Neuronal stem cell (in vitro differentiated cells): Measurements from ENCODE around the gene RANBP3L.

Experiments used
- DNase-seq: peaks from one replicate; pipeline ENCODE4 v3.0.0-alpha.2; 2013; ENCODE audit warnings: low spot score
- H2AFZ ChIP-seq: one replicate; pipeline ENCODE4 v1.6.1; 2013; ENCODE audit warnings: mild to moderate bottlenecking, low read length, inconsistent platforms
- H2AK5ac ChIP-seq: 2 replicates; pipeline ENCODE4 v1.6.1; 2013; ENCODE audit warnings: low read depth, mild to moderate bottlenecking, inconsistent platforms, low read length, moderate library complexity, mixed read lengths
- H2BK120ac ChIP-seq: 2 replicates; pipeline ENCODE4 v1.6.1; 2013; ENCODE audit warnings: low read depth, mild to moderate bottlenecking, inconsistent platforms, low read length, moderate library complexity, mixed read lengths
- H2BK12ac ChIP-seq: one replicate; pipeline ENCODE4 v1.6.1; 2013; ENCODE audit warnings: low read length, inconsistent platforms
- H2BK15ac ChIP-seq: 2 replicates; pipeline ENCODE4 v1.6.1; 2013; ENCODE audit warnings: mild to moderate bottlenecking, low read length, inconsistent platforms, mixed read lengths
- H2BK5ac ChIP-seq: one replicate; pipeline ENCODE4 v1.6.1; 2013; ENCODE audit warnings: inconsistent platforms, mild to moderate bottlenecking, low read length, moderate library complexity
- H3K14ac ChIP-seq: one replicate; pipeline ENCODE4 v1.6.1; 2013; ENCODE audit warnings: low read length, inconsistent platforms
- H3K18ac ChIP-seq: 2 replicates; pipeline ENCODE4 v1.6.1; 2013; ENCODE audit warnings: low read length, inconsistent platforms
- H3K23ac ChIP-seq: 2 replicates; pipeline ENCODE4 v1.6.1; 2013; ENCODE audit warnings: low read depth, mild to moderate bottlenecking, mixed read lengths, low read length, inconsistent platforms; ENCODE audit not compliant: poor library complexity
- H3K27ac ChIP-seq: replicated peaks from 3 replicates; pipeline ENCODE4 v1.5.1; 2013; ENCODE audit warnings: low read length, inconsistent platforms
- H3K27me3 ChIP-seq, 3 experiments: 2 replicates each; pipeline ENCODE4 v1.6.1; 2013; ENCODE audit warnings: low read length in 3 of 3, mild to moderate bottlenecking in 2 of 3, inconsistent platforms in 1 of 3, low read depth in 1 of 3, mixed read lengths in 1 of 3, moderate library complexity in 1 of 3; ENCODE audit not compliant: control insufficient read depth in 3 of 3, insufficient read depth in 3 of 3
- H3K36me3 ChIP-seq, 2 donors: replicated peaks in 1 of 2; 2 replicates each; pipeline ENCODE4 v1.6.1; 2013; ENCODE audit warnings: low read length in 2 of 2; ENCODE audit not compliant: control insufficient read depth in 2 of 2, insufficient read depth in 2 of 2
- H3K4ac ChIP-seq: 2 replicates; pipeline ENCODE4 v1.6.1; 2013; ENCODE audit warnings: inconsistent platforms, mild to moderate bottlenecking, low read length, moderate library complexity
- H3K4me1 ChIP-seq, 2 donors: 1 replicate in 1 of 2; 2 replicates in 1 of 2; pipeline ENCODE4 v1.6.1; 2013; ENCODE audit warnings: low read length in 2 of 2, low read depth in 1 of 2; ENCODE audit not compliant: control insufficient read depth in 2 of 2, insufficient read depth in 1 of 2
- H3K4me2 ChIP-seq: one replicate; pipeline ENCODE4 v1.6.1; 2013; ENCODE audit warnings: mild to moderate bottlenecking, low read length, inconsistent platforms; ENCODE audit not compliant: insufficient read depth, poor library complexity, severe bottlenecking
- H3K4me3 ChIP-seq, 2 donors: 2 replicates each; pipeline ENCODE4 v1.5.1; 2013; ENCODE audit warnings: low read length in 2 of 2, mild to moderate bottlenecking in 2 of 2, inconsistent platforms in 1 of 2, moderate library complexity in 1 of 2
- H3K79me1 ChIP-seq: one replicate; pipeline ENCODE4 v1.6.1; 2013; ENCODE audit warnings: low read depth, mild to moderate bottlenecking, inconsistent platforms, low read length, moderate library complexity
- H3K9ac ChIP-seq: one replicate; pipeline ENCODE4 v1.6.1; 2013; ENCODE audit warnings: mild to moderate bottlenecking, low read depth, low read length, inconsistent platforms; ENCODE audit not compliant: poor library complexity
- H3K9me3 ChIP-seq, 2 donors: replicated peaks in 1 of 2; 2 replicates each; pipeline versions ENCODE3 to v1.6.1; 2013; ENCODE audit warnings: low read length in 2 of 2, mild to moderate bottlenecking in 2 of 2, inconsistent platforms in 1 of 2, low read depth in 1 of 2, mixed read lengths in 1 of 2, moderate library complexity in 1 of 2; ENCODE audit not compliant: control insufficient read depth in 2 of 2, insufficient read depth in 1 of 2
- H4K8ac ChIP-seq: one replicate; pipeline ENCODE4 v1.6.1; 2013; ENCODE audit warnings: low read depth, mild to moderate bottlenecking, inconsistent platforms, low read length, moderate library complexity
- H4K91ac ChIP-seq: one replicate; pipeline ENCODE4 v1.6.1; 2013; ENCODE audit warnings: low read length, low read depth, mild to moderate bottlenecking, inconsistent platforms; ENCODE audit not compliant: poor library complexity
- WGBS, 2 donors: extraction: QIAGEN DNeasy Blood & Tissue Kit; methylation state at CpG; one replicate each; pipeline ENCODE4 v1.1.7; 2013; ENCODE audit warnings: missing lambda C conversion rate in 2 of 2, mixed read lengths in 1 of 2; ENCODE audit not compliant: insufficient read length in 2 of 2, insufficient replicate concordance in 1 of 2; ENCODE audit errors: extremely low coverage in 2 of 2; 5-methylcytosine and 5-hydroxymethylcytosine counted together

The RANBP3L gene

GRCh38 chr5:36323926-36324781 lies 22.5 kb upstream of the RANBP3L start:
- no peak overlapping the region for H2BK5ac ChIP-seq
- peaks cover 0 to 10% (median 0%) of the 10 kb centered on the region in 3 experiments for H3K27me3 ChIP-seq
- H3K4ac ChIP-seq: no peak overlapping the region
- H2BK120ac ChIP-seq: no peak overlapping the region
- H4K8ac ChIP-seq: no peak overlapping the region
- H3K18ac ChIP-seq: no peak overlapping the region
- H3K14ac ChIP-seq: no peak overlapping the region
- no peak overlapping the region for H4K91ac ChIP-seq
- no peaks in the 10 kb centered on the region for H3K4me1 ChIP-seq
- H3K23ac ChIP-seq: no peak overlapping the region
- H3K4me2 ChIP-seq: no peak overlapping the region
- H3K9ac ChIP-seq: no peak overlapping the region
- no peaks in the 10 kb centered on the region for H3K79me1 ChIP-seq
- no peaks in the 10 kb centered on the region for H3K9me3 ChIP-seq
- no peak overlapping the region for H2AK5ac ChIP-seq
- H2BK15ac ChIP-seq: no peak overlapping the region
- no peak overlapping the region for H2BK12ac ChIP-seq
- no peaks in the 10 kb centered on the region for H3K36me3 ChIP-seq
- H2AFZ ChIP-seq: no peak overlapping the region
- no peak for DNase-seq
- no CpG with 5 or more reads among the region's 6 CpGs for WGBS, 2 donors
- H3K4me3 ChIP-seq: no peak overlapping the region
- H3K27ac ChIP-seq: no peak overlapping the region

GRCh38 chr5:36312953-36313672 lies 11.4 kb upstream of the RANBP3L start:
- Histone ChIP-seq H2BK15ac (no peak overlapping the region), H3K23ac (no peak overlapping the region), H3K18ac (no peak overlapping the region), H3K4me3 (no peak overlapping the region), H2BK5ac (no peak overlapping the region), H2AFZ (no peak overlapping the region), H3K4me1 (no peaks in the 10 kb centered on the region), H2BK120ac (no peak overlapping the region), H4K8ac (no peak overlapping the region), H3K4me2 (no peak overlapping the region), H3K9me3 (no peaks in the 10 kb centered on the region), H3K27me3 (peaks cover 0 to 43% (median 0%) of the 10 kb centered on the region in 3 experiments), H3K14ac (no peak overlapping the region), H2BK12ac (no peak overlapping the region), H3K4ac (no peak overlapping the region), H3K27ac (no peak overlapping the region), H3K36me3 (no peaks in the 10 kb centered on the region), H4K91ac (no peak overlapping the region), H2AK5ac (no peak overlapping the region), H3K9ac (no peak overlapping the region), H3K79me1 (no peaks in the 10 kb centered on the region)
- no peak for DNase-seq
- no CpG with 5 or more reads among the region's 1 CpG for WGBS, 2 donors

GRCh38 chr5:36311956-36312355 lies 10.3 kb upstream of the RANBP3L start:
- DNase-seq: no peak

GRCh38 chr5:36310138-36310537 lies 8.4 kb upstream of the RANBP3L start:
- no peak for DNase-seq
- H4K91ac ChIP-seq: no peak overlapping the region
- no peak overlapping the region for H2BK5ac ChIP-seq
- no peak overlapping the region for H3K27ac ChIP-seq
- no peaks in the 10 kb centered on the region for H3K9me3 ChIP-seq
- no peak overlapping the region for H3K4ac ChIP-seq
- no peaks in the 10 kb centered on the region for H3K79me1 ChIP-seq
- no peak overlapping the region for H3K9ac ChIP-seq
- no peak overlapping the region for H2BK12ac ChIP-seq
- H2BK15ac ChIP-seq: no peak overlapping the region
- WGBS, 2 donors: no CpG with 5 or more reads among the region's 3 CpGs
- H3K14ac ChIP-seq: no peak overlapping the region
- H3K4me2 ChIP-seq: no peak overlapping the region
- no peak overlapping the region for H2AK5ac ChIP-seq
- no peaks in the 10 kb centered on the region for H3K36me3 ChIP-seq
- no peak overlapping the region for H3K4me3 ChIP-seq
- no peak overlapping the region for H2BK120ac ChIP-seq
- no peak overlapping the region for H3K18ac ChIP-seq
- H3K4me1 ChIP-seq: no peaks in the 10 kb centered on the region
- H4K8ac ChIP-seq: no peak overlapping the region
- H3K27me3 ChIP-seq: peaks cover 0 to 52% (median 0%) of the 10 kb centered on the region in 3 experiments
- no peak overlapping the region for H2AFZ ChIP-seq
- no peak overlapping the region for H3K23ac ChIP-seq

More at GRCh38 chr5:36311956-36312355, 10.3 kb upstream of the RANBP3L start:
- H3K9ac ChIP-seq: no peak overlapping the region
- H2BK15ac ChIP-seq: no peak overlapping the region
- no peak overlapping the region for H2BK12ac ChIP-seq
- no peak overlapping the region for H3K27ac ChIP-seq
- no peak overlapping the region for H2BK5ac ChIP-seq
- H3K18ac ChIP-seq: no peak overlapping the region
- H3K4me3 ChIP-seq: no peak overlapping the region
- H3K4me2 ChIP-seq: no peak overlapping the region
- no peaks in the 10 kb centered on the region for H3K36me3 ChIP-seq
- no peak overlapping the region for H3K4ac ChIP-seq
- no peak overlapping the region for H3K14ac ChIP-seq
- H2AFZ ChIP-seq: no peak overlapping the region
- peaks cover 0 to 50% (median 0%) of the 10 kb centered on the region in 3 experiments for H3K27me3 ChIP-seq
- H4K8ac ChIP-seq: no peak overlapping the region
- H3K23ac ChIP-seq: no peak overlapping the region
- H3K9me3 ChIP-seq: no peaks in the 10 kb centered on the region
- H3K79me1 ChIP-seq: no peaks in the 10 kb centered on the region
- no peak overlapping the region for H4K91ac ChIP-seq
- H2AK5ac ChIP-seq: no peak overlapping the region
- no CpG with 5 or more reads among the region's 1 CpG for WGBS, 2 donors
- H3K4me1 ChIP-seq: no peaks in the 10 kb centered on the region
- H2BK120ac ChIP-seq: no peak overlapping the region
